Lower leg skin (tissue), 3 donors: ENCODE data around the gene CAPN12.
"Not testable (repeated sequence)": the region's sequence is repeated elsewhere in the genome, so short reads cannot be mapped to it uniquely, and the experiment has no call there.

Source experiments
- CTCF ChIP-seq, 3 donors: fragments of 450-650 bp; IDR thresholded peaks; one replicate each; pipeline ENCODE4 v1.5.1; 2016; ENCODE audit warnings: antibody characterized with exemption in 3 of 3, mild to moderate bottlenecking in 3 of 3, moderate library complexity in 2 of 3
- POLR2A ChIP-seq, 2 donors: fragments of 450-650 bp; IDR thresholded peaks; one replicate each; pipeline ENCODE4 v1.6.1; 2016 to 2017; ENCODE audit warnings: antibody characterized with exemption in 2 of 2, mild to moderate bottlenecking in 1 of 2, moderate library complexity in 1 of 2

GRCh38 chr19:38760805-38761517 is 16.7 kb upstream of the CAPN12 start:
- not testable (repeated sequence) for TF ChIP-seq CTCF, POLR2A (IDR thresholded peaks at IDR 0.05)
